ENCODE results near the gene CENPO.
A peak's percentile ranks its signal among the peaks of the same experiment; 100 is the strongest.

The CENPO gene

GRCh38 chr2:24839729-24840128, 46.5 kb downstream of the CENPO start:
- DNase-seq = no peak

DNA sequence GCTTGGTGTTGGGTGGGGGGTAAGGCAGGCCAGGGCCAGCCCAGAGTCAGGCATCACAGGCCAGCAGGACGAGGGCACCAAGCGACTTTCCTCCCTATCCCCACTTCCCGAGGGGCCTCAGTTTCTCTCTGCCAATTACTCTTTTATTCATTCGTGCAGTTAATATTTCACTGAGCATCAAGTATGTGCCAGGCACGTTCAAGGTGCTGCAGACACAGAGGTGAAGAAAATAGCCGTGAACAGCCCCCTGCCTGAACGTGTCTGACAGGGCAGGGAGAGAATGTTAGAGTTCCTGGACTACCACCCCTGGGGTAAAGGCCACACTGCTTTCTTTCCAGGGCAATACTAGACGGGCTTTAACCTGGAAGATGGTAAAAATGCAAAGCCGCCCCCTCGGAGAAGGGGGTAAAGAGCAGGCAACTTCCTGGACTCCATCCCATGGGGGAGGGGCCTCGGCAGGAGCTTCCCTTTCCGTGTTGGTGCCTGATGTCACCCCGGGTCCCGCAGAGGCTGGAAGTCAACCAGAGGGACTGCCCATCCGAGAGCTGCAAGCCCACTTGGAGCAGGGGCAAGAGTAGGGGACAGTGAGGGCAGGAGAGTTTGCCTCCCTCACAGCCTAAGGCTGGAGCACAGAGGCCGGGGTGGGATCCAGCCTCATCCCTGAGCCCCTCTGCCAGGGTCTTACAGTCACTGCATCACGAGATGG, 47.1 kb downstream of the CENPO start:
- no peak for DNase-seq

- DNase-seq = no peak
Observed at GRCh38 chr2:24840962-24841945, 48.0 kb downstream of the CENPO start.

DNA sequence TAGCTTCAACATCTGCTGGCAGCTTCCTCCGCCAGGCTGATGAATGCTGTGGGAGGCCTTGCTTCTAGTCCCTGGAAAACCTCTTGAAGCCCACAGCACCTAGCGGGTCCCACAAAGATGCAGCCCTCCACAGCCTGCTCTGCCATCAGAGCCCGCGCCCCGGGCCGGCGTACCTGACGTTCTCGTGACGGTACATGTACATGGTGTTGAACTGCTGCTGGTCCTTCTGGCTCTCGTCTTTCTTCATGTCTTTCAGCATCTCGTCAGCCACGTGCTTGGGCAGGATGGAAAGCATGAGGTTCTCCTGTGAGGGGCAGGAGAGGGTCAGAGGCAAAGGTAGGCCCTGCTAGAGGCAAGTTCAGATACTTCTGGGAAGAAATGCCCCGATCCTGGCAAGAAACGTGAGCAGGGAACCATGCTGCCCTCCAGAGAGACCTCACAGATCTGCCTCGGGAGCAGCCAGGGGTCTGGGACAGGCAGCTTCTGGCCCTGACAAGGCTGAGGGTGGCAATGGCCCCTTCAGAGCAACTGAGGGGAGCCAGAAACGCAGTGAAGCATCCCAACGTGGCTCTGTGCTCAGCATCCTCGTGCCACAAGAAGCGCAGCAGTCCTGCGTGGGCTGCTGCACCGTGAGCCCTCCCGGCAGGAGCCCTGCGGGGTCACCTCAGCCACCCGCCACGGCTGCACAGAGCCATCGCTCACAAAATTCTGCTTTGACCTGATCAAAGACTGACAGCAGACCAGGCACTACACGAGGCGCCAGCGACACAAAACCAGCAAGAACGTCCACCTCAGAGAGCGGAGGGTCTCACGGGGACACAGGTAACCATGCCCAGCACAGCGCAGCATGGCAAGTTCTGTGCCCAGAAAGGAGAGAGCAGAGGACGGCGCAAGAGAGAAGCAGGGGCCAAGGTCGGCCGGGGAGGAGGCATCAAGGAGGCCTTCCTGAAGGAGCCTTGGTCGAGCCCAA, 49.1 kb downstream of the CENPO start:
- DNase-seq = no peak

- no peak for DNase-seq
Observed at GRCh38 chr2:24843330-24843860, 50.2 kb downstream of the CENPO start.

- no peak for DNase-seq
Observed at GRCh38 chr2:24844023-24844685, 50.9 kb downstream of the CENPO start.

GRCh38 chr2:24845691-24846090, 52.5 kb downstream of the CENPO start:
- no peak for DNase-seq

GRCh38 chr2:24850944-24851343, 57.7 kb downstream of the CENPO start:
- no peak for DNase-seq

- DNase-seq = no peak
Observed at GRCh38 chr2:24852026-24852425, 58.8 kb downstream of the CENPO start.

- DNase-seq = no peak
Observed at GRCh38 chr2:24852431-24853020, 59.3 kb downstream of the CENPO start.

GRCh38 chr2:24853046-24853445, 59.8 kb downstream of the CENPO start:
- DNase-seq = no peak

DNA sequence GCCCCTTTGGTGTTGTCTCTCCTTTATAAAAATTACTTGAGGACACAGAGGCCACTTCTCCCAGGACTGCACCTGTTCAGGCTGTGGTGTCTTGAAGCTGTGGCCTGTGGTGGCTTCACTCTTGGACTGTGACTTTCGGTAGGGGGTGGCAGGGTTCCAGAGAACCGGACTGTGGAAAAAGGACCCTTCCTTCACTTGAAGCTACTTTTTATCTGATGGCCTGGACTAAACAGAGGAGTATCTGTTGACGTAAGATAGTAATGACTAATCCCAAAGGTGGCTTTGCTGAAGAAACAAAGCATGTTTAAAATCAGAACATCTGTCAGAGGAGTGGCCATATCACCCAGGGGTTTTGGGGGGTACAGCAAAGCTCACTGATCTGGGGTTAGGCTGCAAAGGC, 60.8 kb downstream of the CENPO start:
- no peak for DNase-seq

DNA sequence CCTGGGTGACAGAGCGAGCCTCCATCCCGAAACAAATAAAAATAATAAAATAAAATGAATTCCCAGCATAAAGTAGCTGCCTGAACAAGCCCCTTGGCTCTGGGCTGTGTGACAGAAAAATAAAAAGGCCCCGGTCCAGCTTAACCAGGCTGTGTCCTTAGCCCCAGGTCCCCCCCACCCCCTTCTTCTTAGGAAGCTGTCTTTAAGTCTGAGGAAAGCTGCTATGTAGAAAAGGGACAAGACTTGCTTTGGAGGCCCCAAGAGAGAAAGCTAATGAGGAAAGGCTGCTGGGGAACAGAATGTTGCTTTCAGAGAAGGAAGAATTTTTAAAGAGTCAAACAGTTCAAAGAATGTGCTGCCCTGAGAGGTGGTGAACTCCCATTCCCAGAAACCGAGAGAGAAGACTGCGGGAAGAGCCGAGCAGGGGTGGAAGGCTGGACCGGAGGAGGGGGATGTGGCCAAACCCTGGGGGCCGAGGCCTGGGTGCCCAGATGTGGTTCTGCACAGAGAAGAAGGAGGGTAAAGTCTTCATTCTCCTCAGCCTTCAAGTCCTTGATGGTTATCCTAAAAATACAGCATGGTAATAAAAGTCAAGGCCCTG, 61.9 kb downstream of the CENPO start:
- DNase-seq = no peak

DNA sequence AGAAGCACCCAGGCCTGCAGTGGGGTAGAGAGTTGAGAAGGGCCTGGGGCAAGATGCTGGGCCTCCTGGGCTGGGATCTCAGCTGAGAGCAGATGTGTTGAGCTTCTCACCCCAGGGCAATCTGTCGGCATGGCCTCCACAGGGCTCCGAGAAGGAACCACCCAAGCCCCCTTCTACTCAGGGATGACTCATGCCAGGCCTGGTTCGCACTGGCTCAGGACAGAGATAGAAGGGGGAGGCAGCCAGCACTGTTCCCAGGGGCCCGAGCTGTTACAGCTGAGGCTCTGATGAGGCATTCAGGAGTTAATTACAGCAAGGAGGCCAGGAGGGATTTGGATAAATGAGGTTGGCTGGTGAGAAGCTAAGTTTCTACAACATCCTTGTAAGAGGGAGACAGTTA, 62.5 kb downstream of the CENPO start:
- peak; percentile 72 for DNase-seq

- no peak for DNase-seq
Observed at GRCh38 chr2:24856791-24857211, 63.6 kb downstream of the CENPO start.

GRCh38 chr2:24857746-24858145, 64.5 kb downstream of the CENPO start:
- DNase-seq = no peak

GRCh38 chr2:24858996-24859395, 65.8 kb downstream of the CENPO start:
- no peak for DNase-seq

DNA sequence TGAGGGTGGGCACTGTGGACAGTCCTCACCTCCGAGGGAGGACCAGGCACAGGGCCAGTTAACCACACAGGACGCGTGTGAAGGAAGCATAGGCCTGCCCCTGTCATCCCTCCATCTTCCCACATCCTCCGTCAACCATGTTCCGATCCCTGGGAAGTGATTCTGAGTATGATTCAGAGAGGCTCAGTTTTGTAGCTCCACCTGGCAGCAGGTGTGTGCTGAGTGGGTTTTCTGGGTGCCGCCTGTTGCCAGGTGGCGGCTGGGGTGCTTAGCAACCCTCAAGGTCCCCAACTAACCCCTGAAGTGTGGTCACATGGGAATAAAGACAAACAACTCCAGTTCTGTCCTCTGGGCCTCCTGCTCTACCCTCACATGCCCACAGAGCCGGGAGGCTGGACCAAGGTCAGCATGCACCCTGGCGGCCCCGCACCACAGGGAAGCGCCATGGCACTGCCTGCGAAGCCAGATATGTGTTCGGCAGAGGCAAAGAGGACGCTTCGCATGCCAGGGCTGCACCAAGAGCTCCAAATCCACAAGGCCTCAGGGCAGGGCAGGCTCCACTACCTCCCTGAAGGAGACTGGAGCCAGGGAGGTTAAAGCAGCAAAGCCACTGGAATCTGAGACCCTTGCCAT, 66.9 kb downstream of the CENPO start:
- DNase-seq = peak; percentile 14

GRCh38 chr2:24860631-24861030, 67.4 kb downstream of the CENPO start:
- DNase-seq = no peak

GRCh38 chr2:24861500-24861899, 68.3 kb downstream of the CENPO start:
- no peak for DNase-seq

- no peak for DNase-seq
Observed at GRCh38 chr2:24863641-24864040, 70.4 kb downstream of the CENPO start.

Measured in NCI-H2171 treated with DMSO at 0.1 percent for 48 hours (cell line).